ENCODE results near the gene ZNF91. TPM values are rescaled to one million over a fixed set of nuclear protein-coding genes. Genes with fewer than 3 reads are reported as not detected.
"Not testable (repeated sequence)": the region's sequence is repeated elsewhere in the genome, so short reads cannot be mapped to it uniquely, and the experiment has no call there.

Gene ZNF91
- total RNA-seq, 2 experiments from 2014 or later = 35.7 to 45.5 TPM

DNA sequence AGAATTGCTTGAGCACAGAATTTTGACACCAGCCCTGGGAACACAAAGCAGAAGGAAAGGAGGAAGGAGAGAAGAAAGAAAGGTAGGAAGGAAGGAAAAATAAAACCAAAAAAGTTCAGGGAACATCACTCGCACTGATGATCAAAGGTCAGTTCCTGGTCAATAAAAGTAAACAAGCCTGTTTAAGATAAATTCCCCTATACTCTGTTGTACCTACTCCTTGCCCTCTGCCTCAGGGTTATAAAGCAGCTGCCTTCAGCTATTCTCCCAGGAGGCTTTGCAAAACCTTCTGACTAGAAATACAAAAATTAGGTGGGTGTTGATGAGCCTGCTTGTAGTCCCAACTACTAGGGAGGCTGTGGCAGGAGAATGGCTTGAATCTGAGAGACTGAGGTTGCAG is 14.9 kb upstream of the ZNF91 start:
- H3K27me3 Mint-ChIP-seq = peaks cover 7% of the 10 kb centered on the region
- H3K4me3 Mint-ChIP-seq = no peak overlapping the region
- ChIA-PET CTCF (no interaction called here), POLR2A (no interaction called here)
- H3K9me3 Mint-ChIP-seq (ENCODE audit: low read depth) = peaks cover 3% of the 10 kb centered on the region
- ATAC-seq (no peak), DNase-seq (no peak)
- peaks cover 10% of the 10 kb centered on the region for H3K4me1 Mint-ChIP-seq
- H3K36me3 Mint-ChIP-seq (ENCODE audit: low read depth) = no peaks in the 10 kb centered on the region
- intact Hi-C loops (cut with DNase I, micrococcal nuclease) = no loop called here
- H3K27ac Mint-ChIP-seq = no peak overlapping the region

DNA sequence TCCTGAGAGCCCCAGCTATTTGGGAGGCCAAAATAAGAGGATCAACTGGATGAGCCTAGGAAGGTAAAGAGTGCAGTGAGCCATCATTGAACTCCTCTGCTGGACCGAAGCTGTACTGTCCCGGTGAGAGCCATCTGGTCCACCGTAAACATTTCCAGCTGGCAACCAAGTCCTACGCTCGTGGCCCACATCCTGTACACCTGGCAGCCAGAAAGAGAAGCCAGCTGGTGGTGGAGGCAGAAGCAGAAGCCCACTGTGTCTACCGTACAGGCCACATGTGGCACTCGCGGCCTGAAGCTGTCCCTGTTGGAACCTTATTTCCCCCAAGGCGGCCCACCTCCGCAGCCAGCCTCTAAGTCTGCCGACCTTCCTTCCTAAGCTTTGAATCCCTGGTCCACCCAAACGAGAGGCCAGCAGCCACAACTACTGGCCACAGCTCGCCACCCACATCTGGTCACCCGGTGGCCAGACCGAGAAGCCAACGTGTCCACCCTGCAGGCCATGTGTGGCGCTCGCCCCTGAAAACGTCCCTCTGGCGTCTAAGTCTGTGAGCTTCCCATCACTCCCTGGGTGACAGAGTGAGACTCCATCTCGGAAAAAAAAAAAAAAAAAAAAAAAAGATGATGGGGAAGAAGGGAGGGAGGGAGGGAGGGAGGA is 14.2 kb upstream of the ZNF91 start:
- peaks cover 3% of the 10 kb centered on the region for H3K9me3 Mint-ChIP-seq (ENCODE audit: low read depth)
- ATAC-seq (no peak), DNase-seq (no peak)
- intact Hi-C loops (cut with DNase I, micrococcal nuclease) = no loop called here
- peaks cover 7% of the 10 kb centered on the region for H3K4me1 Mint-ChIP-seq
- ChIA-PET POLR2A (no interaction called here), CTCF (interaction anchor here (0.6 to 0.8 kb wide), 2 partner anchors 161 to 259 kb away, joined by 4 to 5 read pairs; no protein-coding TSS in a partner anchor)
- H3K27me3 Mint-ChIP-seq = peaks cover 3% of the 10 kb centered on the region
- H3K27ac Mint-ChIP-seq = no peak overlapping the region
- no peaks in the 10 kb centered on the region for H3K36me3 Mint-ChIP-seq (ENCODE audit: low read depth)
- H3K4me3 Mint-ChIP-seq = no peak overlapping the region

DNA sequence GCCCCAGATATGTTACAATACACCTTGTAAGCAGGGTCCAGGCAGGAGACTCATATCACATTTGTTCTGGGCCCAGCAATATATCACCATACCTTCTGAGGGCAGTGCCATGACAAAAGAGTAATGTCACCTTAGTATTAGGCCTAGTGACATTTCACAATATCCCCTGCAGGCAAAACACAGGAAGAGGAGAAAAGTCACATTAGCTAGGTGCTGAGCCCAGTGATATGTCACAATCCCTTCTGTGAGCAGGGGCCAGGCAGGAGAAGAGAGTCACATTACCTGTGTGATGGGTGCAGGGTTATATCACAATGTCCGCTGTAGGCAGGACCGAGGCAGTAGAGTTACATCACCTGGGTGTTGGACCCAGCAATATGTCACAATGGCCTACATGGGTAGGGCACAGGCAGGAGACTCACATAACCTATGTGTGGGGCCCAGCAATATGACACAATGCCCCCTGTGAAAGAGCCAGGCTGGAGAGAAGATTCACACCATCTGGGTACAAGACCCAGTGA is 12.4 kb upstream of the ZNF91 start:
- Mint-ChIP-seq H3K4me1 (peaks cover 7% of the 10 kb centered on the region), H3K27me3 (no peaks in the 10 kb centered on the region), H3K27ac (no peak overlapping the region), H3K36me3 (ENCODE audit: low read depth) (no peaks in the 10 kb centered on the region), H3K4me3 (no peak overlapping the region), H3K9me3 (ENCODE audit: low read depth) (peaks cover 3% of the 10 kb centered on the region)
- ChIA-PET POLR2A (no interaction called here), CTCF (no interaction called here)
- no peak for ATAC-seq
- intact Hi-C loops (cut with DNase I, micrococcal nuclease) = no loop called here
- DNase-seq = no peak

DNA sequence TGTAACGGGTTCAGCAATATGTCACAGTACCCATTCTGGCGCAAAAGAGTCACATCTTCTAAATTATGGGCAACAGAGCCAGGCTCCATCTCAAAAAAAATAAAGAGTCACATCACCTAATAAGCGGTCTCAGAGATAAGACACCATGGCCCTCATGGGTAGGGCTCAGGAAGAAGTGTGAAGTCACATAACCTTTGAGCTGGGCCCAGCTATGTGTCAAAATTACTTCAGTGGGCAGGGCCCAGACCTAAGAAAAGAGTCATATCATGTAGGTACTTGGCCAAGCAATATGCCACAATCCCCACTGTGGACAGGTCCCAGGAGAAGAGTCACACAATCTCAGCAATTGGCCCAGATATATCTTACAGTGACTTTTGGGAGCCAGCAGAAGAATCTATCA is 11.4 kb upstream of the ZNF91 start:
- intact Hi-C loops (cut with DNase I, micrococcal nuclease) = no loop called here
- Mint-ChIP-seq H3K27me3 (no peaks in the 10 kb centered on the region), H3K4me3 (no peak overlapping the region), H3K4me1 (peaks cover 9% of the 10 kb centered on the region), H3K9me3 (ENCODE audit: low read depth) (peaks cover 3% of the 10 kb centered on the region), H3K27ac (no peak overlapping the region), H3K36me3 (ENCODE audit: low read depth) (no peaks in the 10 kb centered on the region)
- CTCF ChIA-PET = interaction anchor here (0.6 kb wide), 1 partner anchor 642 kb away, joined by 3 read pairs; no protein-coding TSS in a partner anchor
- POLR2A ChIA-PET = no interaction called here
- ATAC-seq = no peak
- no peak for DNase-seq

DNA sequence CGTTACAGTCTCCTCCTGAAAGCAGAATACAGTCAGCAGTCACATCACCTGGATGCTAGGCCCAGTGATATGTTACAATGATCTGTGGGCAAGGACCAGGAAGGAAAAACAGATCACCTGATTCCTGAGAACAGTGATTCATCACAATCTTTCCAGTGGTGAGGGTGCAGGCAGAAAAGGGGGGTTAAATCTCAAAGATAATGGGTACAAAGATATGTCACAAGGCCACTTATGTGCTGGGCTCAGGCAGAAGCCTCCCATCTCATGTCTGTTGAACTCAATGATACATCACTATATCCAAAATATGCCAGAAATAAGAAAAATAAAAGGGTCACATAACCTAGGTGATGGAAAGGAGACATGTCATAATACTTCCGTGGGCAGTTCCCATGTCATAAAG is 10.8 kb upstream of the ZNF91 start:
- intact Hi-C loops (cut with DNase I, micrococcal nuclease) = no loop called here
- no peaks in the 10 kb centered on the region for H3K36me3 Mint-ChIP-seq (ENCODE audit: low read depth)
- no peaks in the 10 kb centered on the region for H3K27me3 Mint-ChIP-seq
- no peak for DNase-seq
- H3K4me3 Mint-ChIP-seq = no peak overlapping the region
- peak overlapping the region; percentile 20 for H3K27ac Mint-ChIP-seq
- ATAC-seq = no peak
- ChIA-PET POLR2A (no interaction called here), CTCF (no interaction called here)
- H3K4me1 Mint-ChIP-seq = peaks cover 9% of the 10 kb centered on the region
- H3K9me3 Mint-ChIP-seq (ENCODE audit: low read depth) = peaks cover 3% of the 10 kb centered on the region

DNA sequence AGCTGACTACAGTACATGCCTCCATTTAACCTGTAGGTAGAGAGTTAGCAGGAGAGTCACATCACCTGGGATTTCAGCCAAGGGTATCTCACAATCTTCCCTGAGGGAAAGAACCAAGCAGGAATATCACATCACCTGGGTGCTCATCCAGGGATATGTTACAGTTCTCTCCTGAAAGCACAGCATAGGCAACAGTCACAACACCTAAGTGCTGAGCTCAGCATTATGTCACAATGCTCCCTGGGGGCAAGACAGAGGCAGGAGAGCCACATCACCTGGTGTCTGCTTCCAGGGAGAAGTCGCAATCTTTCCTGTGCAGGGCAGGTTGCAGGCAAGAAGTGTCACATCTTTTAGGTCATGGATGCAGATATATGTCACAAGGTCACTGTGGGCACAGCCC is 9.4 kb upstream of the ZNF91 start:
- ChIA-PET POLR2A (no interaction called here), CTCF (no interaction called here)
- H3K27me3 Mint-ChIP-seq = no peaks in the 10 kb centered on the region
- H3K4me3 Mint-ChIP-seq = no peak overlapping the region
- no peak overlapping the region for H3K27ac Mint-ChIP-seq
- intact Hi-C loops (cut with DNase I, micrococcal nuclease) = no loop called here
- DNase-seq (no peak), ATAC-seq (no peak)
- peaks cover 3% of the 10 kb centered on the region for H3K9me3 Mint-ChIP-seq (ENCODE audit: low read depth)
- H3K4me1 Mint-ChIP-seq = peaks cover 9% of the 10 kb centered on the region
- no peaks in the 10 kb centered on the region for H3K36me3 Mint-ChIP-seq (ENCODE audit: low read depth)

DNA sequence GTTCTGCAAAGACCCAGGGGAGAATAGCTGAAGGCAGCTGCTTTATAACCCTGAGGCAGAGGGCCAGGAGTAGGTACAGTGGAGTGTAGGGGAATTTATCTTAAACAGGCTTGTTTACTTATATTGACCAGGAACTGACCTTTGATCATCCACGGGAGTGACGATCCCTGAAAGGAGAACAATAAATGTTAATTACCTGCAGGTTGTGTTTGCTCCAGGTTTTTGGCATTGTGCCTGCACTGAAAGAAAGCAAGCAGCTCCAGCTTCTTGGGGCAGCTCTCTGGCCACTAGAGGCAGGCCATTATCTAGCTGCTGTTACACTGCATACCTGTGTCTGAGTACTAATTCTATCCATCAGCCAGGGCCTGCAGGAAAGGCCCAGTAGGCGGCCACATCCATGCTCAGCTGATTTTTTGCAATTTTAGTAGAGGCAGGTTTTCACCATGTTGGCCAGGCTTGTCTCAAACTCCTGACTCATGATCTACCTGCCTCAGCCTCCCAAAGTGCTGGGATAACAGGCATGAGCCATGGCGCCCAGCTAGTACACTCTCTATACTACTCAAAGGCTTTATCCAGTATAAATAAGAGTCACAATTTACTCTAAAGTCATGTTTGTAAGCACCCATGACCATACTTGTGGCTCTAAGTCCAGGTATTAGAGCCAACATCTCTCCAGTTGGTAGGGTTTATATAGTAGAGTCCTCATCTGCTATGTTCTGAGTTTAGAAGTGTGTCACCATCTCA is 8.5 kb upstream of the ZNF91 start:
- H3K4me3 Mint-ChIP-seq = no peak overlapping the region
- peaks cover 3% of the 10 kb centered on the region for H3K9me3 Mint-ChIP-seq (ENCODE audit: low read depth)
- H3K36me3 Mint-ChIP-seq (ENCODE audit: low read depth) = no peaks in the 10 kb centered on the region
- DNase-seq (no peak), ATAC-seq (no peak)
- intact Hi-C loops (cut with DNase I, micrococcal nuclease) = no loop called here
- CTCF ChIA-PET = no interaction called here
- no peaks in the 10 kb centered on the region for H3K27me3 Mint-ChIP-seq
- POLR2A ChIA-PET = no interaction called here
- H3K27ac Mint-ChIP-seq = no peak overlapping the region
- H3K4me1 Mint-ChIP-seq = peaks cover 9% of the 10 kb centered on the region

DNA sequence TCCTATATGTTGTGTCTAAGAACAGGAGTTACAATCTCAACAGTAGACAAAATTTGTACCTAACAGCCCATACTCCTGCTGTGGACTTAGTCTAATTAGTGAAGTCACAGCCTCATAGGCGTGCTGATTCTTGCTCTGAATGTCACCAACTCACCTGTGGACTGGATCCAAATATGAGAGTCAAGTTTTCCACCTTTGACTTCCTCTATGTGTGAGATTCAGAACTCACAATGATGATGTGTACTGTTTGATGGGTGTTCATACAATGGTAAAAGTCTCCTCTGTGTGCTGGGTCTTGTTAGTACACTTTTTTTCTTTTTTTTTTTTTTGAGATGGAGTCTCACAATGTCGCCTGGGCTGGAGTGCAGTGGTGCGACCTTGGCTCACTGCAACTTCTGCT is 7.8 kb upstream of the ZNF91 start:
- H3K27me3 Mint-ChIP-seq = no peaks in the 10 kb centered on the region
- ChIA-PET POLR2A (no interaction called here), CTCF (no interaction called here)
- no peaks in the 10 kb centered on the region for H3K36me3 Mint-ChIP-seq (ENCODE audit: low read depth)
- H3K9me3 Mint-ChIP-seq (ENCODE audit: low read depth) = peaks cover 3% of the 10 kb centered on the region
- H3K4me1 Mint-ChIP-seq = peaks cover 9% of the 10 kb centered on the region
- no peak overlapping the region for H3K4me3 Mint-ChIP-seq
- no peak overlapping the region for H3K27ac Mint-ChIP-seq
- DNase-seq (no peak), ATAC-seq (no peak)
- intact Hi-C loops (cut with DNase I, micrococcal nuclease) = no loop called here

DNA sequence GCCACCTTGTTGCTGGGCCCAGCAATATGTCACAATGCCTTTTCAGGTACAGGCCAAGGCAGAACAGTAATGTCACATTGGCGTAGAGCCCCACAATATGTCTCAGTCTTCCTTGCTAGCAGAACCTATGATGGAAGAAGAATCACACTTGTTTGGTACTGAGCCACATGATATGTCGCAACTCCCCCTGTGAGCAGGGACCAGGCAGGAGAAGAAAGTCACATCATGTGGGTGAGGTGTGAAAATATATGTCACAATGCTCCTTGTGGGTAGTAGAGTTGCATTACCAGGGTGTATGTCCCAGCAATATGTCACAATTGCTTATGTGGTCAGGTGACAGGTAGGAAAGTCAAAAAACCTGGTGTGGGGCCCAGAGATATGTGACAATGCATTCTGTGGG is 7.1 kb upstream of the ZNF91 start:
- ChIA-PET POLR2A (no interaction called here), CTCF (no interaction called here)
- no peak overlapping the region for H3K4me3 Mint-ChIP-seq
- no peaks in the 10 kb centered on the region for H3K36me3 Mint-ChIP-seq (ENCODE audit: low read depth)
- H3K9me3 Mint-ChIP-seq (ENCODE audit: low read depth) = peaks cover 3% of the 10 kb centered on the region
- H3K27me3 Mint-ChIP-seq = no peaks in the 10 kb centered on the region
- peak overlapping the region; percentile 8 for H3K27ac Mint-ChIP-seq
- DNase-seq (peak; percentile 28), ATAC-seq (peak; percentile 49)
- H3K4me1 Mint-ChIP-seq = peaks cover 9% of the 10 kb centered on the region
- intact Hi-C loops (cut with DNase I, micrococcal nuclease) = no loop called here

DNA sequence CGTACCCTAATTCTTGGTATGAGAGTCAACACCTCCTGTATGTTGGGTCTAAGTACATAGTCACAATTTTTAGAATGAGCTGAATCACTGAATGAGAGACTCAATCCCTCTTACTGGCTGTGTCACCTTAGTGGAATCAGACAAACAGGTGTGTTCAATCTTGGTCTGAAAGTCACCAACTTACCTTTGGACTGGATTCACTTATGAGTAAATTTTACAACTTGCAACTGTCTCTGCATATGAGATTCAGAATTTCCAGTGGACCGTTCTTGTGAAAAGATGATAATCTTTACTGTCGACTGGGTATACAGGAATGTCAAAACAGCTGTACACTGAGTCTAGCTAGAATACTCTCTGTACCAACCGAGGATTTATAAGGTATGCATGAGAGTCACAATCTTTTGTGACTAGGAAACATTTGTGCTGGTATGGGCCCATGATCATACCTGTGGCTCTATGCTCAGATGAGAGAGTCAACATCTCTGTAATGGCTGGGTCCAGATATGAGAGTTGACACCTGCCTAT is 5.9 kb upstream of the ZNF91 start:
- ChIA-PET CTCF (no interaction called here), POLR2A (no interaction called here)
- intact Hi-C loops (cut with DNase I, micrococcal nuclease) = no loop called here
- Mint-ChIP-seq H3K4me3 (no peak overlapping the region), H3K27ac (no peak overlapping the region), H3K4me1 (peaks cover 7% of the 10 kb centered on the region), H3K9me3 (ENCODE audit: low read depth) (peaks cover under 1% of the 10 kb centered on the region), H3K36me3 (ENCODE audit: low read depth) (no peaks in the 10 kb centered on the region), H3K27me3 (no peaks in the 10 kb centered on the region)
- DNase-seq (no peak), ATAC-seq (peak; percentile 21)

DNA sequence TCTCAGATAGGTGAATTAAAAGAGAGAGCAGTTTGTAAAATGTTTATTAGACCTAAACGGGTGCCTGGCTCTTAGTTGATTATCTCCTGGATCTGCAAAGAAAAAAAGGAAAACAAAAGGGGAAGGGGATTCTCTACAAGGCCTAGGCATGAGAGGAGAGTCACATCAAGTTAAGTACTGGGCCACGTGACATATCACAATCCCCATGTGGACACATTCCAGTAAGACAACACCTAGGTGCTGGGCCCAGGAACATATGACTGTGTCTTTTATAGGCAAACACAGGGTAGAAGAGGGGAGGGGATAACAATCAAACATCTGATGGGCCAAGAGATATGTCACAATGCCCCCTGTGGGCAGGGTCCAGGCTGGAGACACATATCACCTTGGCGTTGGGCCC is 4.2 kb upstream of the ZNF91 start:
- Mint-ChIP-seq H3K4me3 (no peak overlapping the region), H3K36me3 (ENCODE audit: low read depth) (peaks cover 1% of the 10 kb centered on the region), H3K27me3 (no peaks in the 10 kb centered on the region), H3K9me3 (ENCODE audit: low read depth) (no peaks in the 10 kb centered on the region), H3K27ac (no peak overlapping the region), H3K4me1 (peaks cover 5% of the 10 kb centered on the region)
- POLR2A ChIA-PET = no interaction called here
- ATAC-seq = no peak
- no peak for DNase-seq
- intact Hi-C loops (cut with DNase I, micrococcal nuclease) = loop anchor here in 1 of 2 experiments (5.0 to 10.0 kb wide), 2 partner anchors 125 to 358 kb away; partner anchors contain the start of gene ZNF681
- CTCF ChIA-PET = no interaction called here

DNA sequence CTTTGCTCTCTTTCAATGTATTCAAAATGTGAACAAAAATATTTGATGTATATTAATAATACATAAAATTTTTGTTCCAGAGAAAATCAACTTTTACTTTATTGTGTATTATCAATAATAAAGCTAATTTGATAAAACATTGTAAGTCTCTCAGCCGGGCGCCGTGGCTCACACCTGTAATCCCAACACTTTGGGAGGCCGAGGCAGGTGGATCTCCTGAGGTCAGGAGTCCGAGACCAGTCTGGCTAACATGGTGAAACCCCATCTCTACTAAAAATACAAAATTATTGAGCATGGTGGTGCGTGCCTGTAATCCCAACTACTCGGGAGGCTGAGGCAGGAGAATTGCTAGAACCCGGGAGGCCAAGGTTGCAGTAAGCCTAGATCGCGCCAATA is 449 bp upstream of the ZNF91 start:
- intact Hi-C loops (cut with DNase I, micrococcal nuclease) = loop anchor here (1.0 to 10.0 kb wide), 10 partner anchors 121 to 1343 kb away; partner anchors contain the start of genes ZNF675 (in 2 of the 2), ZNF681 (in 2 of the 2), ZNF254 (in 1 of the 2) and ZNF257 (in 1 of the 2)
- not testable (repeated sequence) for H3K4me3 Mint-ChIP-seq; H3K9me3 Mint-ChIP-seq (ENCODE audit: low read depth); H3K27me3 Mint-ChIP-seq; ATAC-seq; H3K27ac Mint-ChIP-seq; DNase-seq
- Mint-ChIP-seq H3K36me3 (ENCODE audit: low read depth) (peaks cover 33% of the 10 kb centered on the region), H3K4me1 (peaks cover 31% of the 10 kb centered on the region)
- CTCF ChIA-PET = interaction anchor here (0.7 to 1.9 kb wide), 6 partner anchors 11 to 362 kb away, joined by 3 to 5 read pairs (median 3); partner anchors contain the start of genes ZNF681 and ZNF724
- POLR2A ChIA-PET = interaction anchor here (0.9 to 1.9 kb wide), 3 partner anchors 121 to 638 kb away, joined by 4 to 5 read pairs (median 4); partner anchors contain the start of gene ZNF724

Measured in activated CD4-positive, alpha-beta T cell treated with anti-CD3 and anti-CD28 coated beads for 36 hours (primary cell).